Mammary epithelial cell (primary cell): ENCODE measurements around the gene EPHA4.

Experiments used
- CTCF ChIP-seq, 2 donors: IDR thresholded peaks in 1 of 2; conservative IDR thresholded peaks in 1 of 2; 2 replicates each; pipeline ENCODE4 v1.5.1; 2011 to 2012; ENCODE audit warnings: inconsistent platforms in 2 of 2, low read length in 2 of 2, mild to moderate bottlenecking in 2 of 2, control low read depth in 1 of 2, low read depth in 1 of 2; ENCODE audit not compliant: insufficient read depth in 1 of 2; ENCODE audit errors: extremely low read depth in 1 of 2
- EZH2 ChIP-seq: IDR thresholded peaks from 2 replicates; pipeline ENCODE4 v1.6.1; 2012; ENCODE audit warnings: low read length, inconsistent platforms, borderline replicate concordance

GRCh38 chr2:221423210-221423804, 148.8 kb downstream of the EPHA4 start:
- TF ChIP-seq CTCF (conservative IDR thresholded peaks at IDR 0.05 in 1 of 2, IDR thresholded peaks at IDR 0.05 in 1 of 2; ENCODE audit: extremely low read depth in 1 of 2, insufficient read depth in 1 of 2, low read depth in 1 of 2, low read length in 2 of 2) (no peak), EZH2 (no peak)
